ENCODE measurements around the gene TLK1.

Gene TLK1

GRCh38 chr2:170953941-170954340 lies 206.8 kb downstream of the TLK1 start:
- no peak for TF ChIP-seq CTCF (IDR thresholded peaks at IDR 0.05; ENCODE audit: borderline replicate concordance, insufficient read depth, low read depth, low read length)
- H3K4me3 ChIP-seq (ENCODE audit: low read depth, low read length): no peak overlapping the region

- no peak for TF ChIP-seq CTCF (IDR thresholded peaks at IDR 0.05; ENCODE audit: borderline replicate concordance, insufficient read depth, low read depth, low read length)
- H3K4me3 ChIP-seq (ENCODE audit: low read depth, low read length): no peak overlapping the region
Measured at GRCh38 chr2:170950221-170950761, 210.4 kb downstream of the TLK1 start.

GRCh38 chr2:170949415-170949814 lies 211.3 kb downstream of the TLK1 start:
- no peak overlapping the region for H3K4me3 ChIP-seq (ENCODE audit: low read depth, low read length)
- TF ChIP-seq CTCF (IDR thresholded peaks at IDR 0.05; ENCODE audit: borderline replicate concordance, insufficient read depth, low read depth, low read length): no peak

GRCh38 chr2:170944545-170944944 lies 216.1 kb downstream of the TLK1 start:
- no peak for TF ChIP-seq CTCF (IDR thresholded peaks at IDR 0.05; ENCODE audit: borderline replicate concordance, insufficient read depth, low read depth, low read length)
- H3K4me3 ChIP-seq (ENCODE audit: low read depth, low read length): no peak overlapping the region

- no peak for TF ChIP-seq CTCF (IDR thresholded peaks at IDR 0.05; ENCODE audit: borderline replicate concordance, insufficient read depth, low read depth, low read length)
- H3K4me3 ChIP-seq (ENCODE audit: low read depth, low read length): no peak overlapping the region
Measured at GRCh38 chr2:170943596-170943995, 217.1 kb downstream of the TLK1 start.

GRCh38 chr2:170943041-170943440 lies 217.7 kb downstream of the TLK1 start:
- no peak for TF ChIP-seq CTCF (IDR thresholded peaks at IDR 0.05; ENCODE audit: borderline replicate concordance, insufficient read depth, low read depth, low read length)
- H3K4me3 ChIP-seq (ENCODE audit: low read depth, low read length): no peak overlapping the region

- H3K4me3 ChIP-seq (ENCODE audit: low read depth, low read length): no peak overlapping the region
- TF ChIP-seq CTCF (IDR thresholded peaks at IDR 0.05; ENCODE audit: borderline replicate concordance, insufficient read depth, low read depth, low read length): no peak
Measured at GRCh38 chr2:170942615-170943014, 218.1 kb downstream of the TLK1 start.
